NCI-H82 (cell line): ENCODE data around the gene TMEM59L.

Experiments
- DNase-seq: peaks from one replicate; lab custom pipeline; 2025; lab: John Stamatoyannopoulos, UW

The TMEM59L gene

DNA sequence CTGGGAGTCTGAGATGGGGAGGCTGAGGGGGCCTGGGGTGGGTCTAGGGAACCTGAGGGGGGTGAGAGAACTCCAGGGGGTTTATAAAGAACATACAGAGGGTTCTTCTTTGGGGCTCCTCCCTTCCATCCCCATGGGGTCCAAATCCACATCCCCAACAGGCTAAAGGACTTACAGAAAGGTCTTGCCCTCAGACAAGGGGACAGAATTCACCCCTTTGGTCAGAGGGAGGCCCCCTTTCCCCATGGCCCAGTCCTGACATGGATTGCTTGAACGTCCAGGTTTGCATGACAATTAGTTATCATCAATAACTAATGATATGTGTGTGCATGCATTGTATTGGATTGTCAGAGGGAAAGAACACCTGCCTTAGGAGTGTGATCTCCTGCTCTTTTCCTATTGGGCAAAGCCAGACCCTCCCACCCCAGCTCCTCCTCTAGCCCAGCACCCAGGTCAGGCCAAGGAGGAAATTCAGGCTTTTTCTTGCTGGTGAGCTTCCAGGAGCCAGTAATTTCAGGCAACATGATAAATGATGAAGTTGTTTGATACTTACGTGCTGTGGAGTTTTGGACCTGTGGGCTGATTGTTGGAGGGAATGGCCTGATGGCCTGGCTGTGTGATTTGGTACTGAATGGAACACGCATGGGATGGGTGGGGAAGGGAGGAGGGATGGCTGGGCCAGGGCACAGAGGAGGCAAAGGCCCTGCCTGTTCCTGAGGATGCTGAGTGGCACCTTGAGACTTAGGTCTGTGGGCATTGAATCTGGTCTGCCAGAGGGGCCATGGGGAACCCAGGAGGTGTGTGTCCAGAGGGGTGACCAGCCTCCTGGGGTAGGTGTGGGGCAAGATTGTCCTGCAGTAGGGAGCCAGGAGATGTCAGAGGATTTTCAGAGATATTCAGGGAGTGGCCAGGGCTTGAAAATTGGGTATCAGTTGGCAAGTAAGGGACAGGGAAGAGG, 25.3 kb downstream of the TMEM59L start:
- peak; percentile 57 for DNase-seq

DNA sequence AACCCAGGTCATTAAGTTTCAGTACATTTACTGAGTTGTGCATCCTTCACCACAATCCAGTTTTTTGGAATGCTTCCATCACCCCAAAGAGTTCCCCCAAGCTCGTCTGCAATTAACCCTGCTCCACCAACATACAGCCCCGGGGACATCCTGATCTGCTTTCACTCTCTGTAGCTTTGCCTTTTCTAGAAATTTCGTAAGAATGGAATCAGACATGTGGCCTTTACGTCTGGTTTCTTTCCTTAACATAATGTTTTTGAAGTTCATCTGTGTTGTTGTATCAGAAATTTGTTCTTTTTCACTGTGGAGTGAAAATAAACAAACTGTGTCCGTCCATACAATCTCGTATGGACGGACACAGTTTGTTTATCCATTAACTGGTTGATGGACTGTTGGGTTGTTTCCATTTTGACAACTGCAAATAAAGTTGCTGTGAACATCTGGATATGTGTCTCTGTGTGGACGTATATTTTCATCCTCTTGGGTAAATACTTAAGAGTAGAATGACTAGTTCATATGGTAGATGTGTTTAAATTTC, 27.1 kb downstream of the TMEM59L start:
- no peak for DNase-seq

DNA sequence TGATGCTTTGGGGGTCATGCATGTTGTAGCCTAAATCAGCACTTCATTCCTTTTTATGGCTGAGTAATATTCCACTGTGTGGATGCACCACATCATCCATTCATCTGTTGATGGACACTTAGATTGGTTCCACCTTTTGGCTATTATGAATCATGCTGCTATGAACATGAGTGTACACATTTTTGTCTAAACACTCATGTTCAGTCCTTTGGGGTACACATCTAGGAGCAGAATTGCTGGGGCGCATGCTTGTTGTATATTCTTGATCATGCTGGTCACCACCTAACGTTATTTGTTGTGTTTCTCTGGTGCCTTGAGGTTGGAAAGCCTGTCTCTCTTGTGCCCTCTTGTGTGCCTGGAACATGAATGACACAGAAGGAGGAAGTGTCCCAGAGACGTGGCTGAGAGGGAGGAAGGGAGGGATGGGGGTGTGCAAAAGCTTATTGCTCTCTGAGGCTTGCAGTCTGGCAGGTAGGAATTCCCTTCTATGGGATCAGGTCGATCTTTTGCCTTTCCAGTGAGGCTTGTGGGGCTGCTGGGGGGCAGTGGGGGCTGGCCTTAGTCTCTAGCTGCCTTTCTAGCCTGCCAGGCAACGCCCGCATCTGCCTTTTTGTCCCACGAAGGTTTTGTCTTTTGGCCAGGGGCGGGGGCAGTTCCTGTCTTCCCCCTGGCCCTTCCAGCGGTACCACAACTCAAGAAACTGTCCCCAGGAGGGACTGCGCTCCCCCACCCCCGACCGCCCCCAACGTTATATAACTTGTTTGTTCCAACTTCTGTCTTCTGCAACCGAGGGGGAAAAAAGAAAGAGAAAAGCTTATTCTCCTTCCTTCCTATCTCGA, 31.7 kb downstream of the TMEM59L start:
- no peak for DNase-seq

DNA sequence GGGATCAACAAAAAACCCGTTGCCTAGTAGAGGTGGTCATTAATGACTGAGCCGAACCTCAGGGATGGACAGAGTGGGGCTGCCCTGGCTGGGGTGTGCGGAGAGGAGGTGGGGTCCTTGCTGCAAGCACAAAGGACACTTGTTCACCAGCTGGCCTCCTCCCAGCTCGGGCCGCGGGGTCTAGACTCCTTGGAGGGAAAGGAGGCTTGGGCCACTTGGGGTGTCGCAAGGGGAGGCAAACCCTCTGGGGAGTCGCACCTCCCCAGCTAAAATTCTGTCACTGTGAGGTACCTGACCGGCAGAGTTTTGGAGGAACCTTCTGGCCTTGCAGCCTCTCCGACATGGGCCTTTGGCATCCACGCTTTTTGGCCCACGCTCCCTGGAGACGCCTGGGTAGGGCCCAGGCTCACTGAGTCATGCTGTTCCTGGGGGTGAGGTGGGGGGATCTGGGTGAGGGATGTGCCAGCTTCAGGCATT, 32.4 kb downstream of the TMEM59L start:
- DNase-seq = no peak

DNA sequence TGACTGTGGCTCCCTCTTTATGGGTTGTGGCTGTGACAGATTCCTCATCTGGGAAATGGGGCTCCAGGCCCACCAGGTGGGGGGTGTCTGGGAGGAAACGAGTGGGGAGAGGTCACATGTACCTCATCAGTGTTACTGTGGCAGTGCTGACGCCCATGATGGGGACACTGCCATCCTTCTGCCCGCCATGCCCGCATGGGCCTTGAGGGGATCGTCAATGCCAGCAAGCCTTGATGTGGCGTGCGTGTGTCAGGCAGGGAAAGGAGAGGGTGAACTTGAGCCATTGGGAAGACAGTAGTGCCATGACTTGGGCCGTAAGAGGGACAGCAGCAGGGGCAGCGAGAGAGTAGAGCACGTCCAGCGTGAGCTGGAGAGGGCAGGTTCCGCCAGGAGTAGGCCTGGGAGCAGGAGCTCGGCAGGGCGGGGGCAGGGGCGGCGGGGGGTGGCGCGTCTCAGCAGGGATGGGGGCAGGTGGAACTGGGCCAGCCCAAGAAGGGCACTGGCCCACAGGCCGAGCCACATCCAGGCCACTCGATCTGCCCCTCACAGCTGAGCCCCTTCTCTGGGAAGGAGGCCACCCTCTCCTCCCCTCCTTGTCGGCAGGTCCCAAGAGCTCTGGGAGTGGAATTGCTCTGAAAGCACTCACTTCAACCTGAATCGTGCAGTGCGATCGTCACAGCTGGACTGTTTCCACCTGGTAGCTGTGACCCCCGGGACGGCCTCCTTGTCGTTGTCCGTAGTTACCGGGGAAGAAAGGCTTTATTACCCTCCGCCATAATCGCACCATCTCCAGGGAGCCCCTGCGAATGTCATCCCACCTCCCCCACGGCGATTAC, 34.1 kb downstream of the TMEM59L start:
- DNase-seq = no peak

DNA sequence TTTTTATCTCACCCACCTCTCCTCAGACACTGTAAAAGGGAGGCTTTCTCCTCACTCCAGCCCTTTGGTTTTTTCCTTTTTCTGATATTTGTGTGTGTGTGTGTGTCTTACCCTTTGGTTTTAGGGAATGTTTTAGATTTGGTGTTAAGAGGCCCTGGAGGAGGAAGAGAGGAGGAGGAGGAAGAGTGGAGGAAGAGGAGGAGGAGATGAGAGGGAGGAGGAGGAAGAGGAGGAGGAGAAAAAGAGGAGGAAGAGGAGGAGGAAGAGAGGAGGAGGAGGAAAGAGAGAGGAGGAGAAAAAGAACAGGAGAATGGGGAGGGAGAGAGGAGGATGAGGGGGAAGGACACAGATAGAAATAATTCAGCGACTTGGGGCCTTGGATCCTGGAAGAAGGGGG, 34.7 kb downstream of the TMEM59L start:
- no peak for DNase-seq

DNA sequence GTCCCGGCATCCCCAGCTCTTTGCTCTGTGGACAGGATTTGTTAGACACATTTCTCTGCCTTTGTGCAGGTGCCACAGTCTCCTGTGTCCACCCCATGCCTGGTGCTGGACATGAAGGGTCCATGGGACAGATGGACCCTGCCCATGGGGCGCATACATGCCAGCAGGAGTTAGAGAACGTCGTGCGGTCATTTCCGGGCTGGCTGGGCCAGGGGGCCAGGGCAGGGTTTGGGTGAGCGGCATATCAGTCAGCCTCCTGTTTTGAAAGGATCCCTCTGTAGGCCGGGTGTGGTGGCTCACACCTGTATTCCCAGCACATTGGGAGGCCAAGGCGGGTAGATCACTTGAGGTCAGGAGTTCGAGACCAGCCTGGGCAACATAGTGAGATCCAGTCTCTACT, 35.1 kb downstream of the TMEM59L start:
- no peak for DNase-seq

DNA sequence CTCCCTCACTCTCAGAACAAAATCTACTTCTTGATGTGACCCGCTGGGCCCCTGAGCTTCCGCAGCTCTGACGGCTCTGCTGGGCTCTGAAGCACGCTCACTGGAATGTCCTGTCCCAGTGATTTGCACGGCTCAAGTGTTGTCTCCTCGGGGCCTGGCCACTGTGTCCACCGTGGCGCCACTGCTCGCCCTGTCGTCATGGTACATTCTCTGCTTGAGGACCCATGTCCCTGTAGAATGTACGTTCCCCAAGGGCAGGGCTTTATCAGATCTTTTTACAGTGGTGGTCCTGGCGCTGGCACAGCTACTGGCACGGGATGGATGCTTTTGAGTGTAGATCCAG, 36.3 kb downstream of the TMEM59L start:
- no peak for DNase-seq

DNA sequence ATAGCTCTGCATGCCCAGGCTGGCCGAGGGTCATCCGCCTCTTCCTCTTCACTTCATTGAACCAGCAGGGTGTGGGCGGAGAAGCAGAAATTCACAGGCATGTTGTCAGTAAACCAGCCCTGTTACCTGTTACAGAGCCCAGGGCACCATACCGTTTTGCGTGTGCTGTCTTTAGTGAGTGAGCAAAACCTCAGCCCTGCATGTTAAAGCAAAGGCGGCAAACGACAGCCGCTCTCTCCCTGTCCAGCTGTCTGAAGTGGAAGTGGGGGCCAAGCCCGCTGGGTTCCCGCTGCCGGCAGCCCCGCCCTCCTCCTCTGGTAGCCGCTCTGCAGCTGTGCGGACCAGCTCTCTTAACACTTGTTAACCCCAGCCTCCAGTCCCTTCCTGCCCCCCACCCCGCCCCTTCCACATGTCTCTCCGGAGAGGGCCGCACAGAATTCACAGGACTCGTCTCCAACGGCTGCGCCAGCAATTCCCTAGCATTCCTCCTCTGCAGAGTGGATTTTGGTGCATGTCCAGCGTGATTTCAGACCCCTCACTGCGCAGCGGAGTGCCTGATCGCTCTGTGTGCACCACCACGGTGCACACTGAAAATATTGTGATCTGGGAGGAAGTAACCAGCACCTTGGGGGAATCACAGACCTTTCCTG, 36.8 kb downstream of the TMEM59L start:
- DNase-seq = peak; percentile 65

DNA sequence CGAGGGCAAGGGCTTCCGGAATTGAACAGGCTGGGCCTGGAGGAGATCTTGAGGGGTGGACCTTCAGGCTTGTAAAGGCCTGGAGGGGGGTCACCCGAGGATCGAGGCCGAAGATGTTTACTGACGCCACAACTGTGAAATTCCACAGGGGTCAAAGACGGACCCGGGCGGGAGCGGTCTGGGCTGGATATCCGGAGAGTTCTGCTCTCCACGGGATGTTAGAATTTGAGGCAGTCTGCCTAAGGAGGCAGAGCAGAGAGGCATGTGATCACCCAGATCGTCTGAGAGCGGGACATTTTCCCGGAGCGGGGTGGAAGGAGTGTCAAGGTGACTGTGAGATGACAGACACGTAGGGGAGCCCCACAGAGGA, 37.3 kb downstream of the TMEM59L start:
- no peak for DNase-seq

DNA sequence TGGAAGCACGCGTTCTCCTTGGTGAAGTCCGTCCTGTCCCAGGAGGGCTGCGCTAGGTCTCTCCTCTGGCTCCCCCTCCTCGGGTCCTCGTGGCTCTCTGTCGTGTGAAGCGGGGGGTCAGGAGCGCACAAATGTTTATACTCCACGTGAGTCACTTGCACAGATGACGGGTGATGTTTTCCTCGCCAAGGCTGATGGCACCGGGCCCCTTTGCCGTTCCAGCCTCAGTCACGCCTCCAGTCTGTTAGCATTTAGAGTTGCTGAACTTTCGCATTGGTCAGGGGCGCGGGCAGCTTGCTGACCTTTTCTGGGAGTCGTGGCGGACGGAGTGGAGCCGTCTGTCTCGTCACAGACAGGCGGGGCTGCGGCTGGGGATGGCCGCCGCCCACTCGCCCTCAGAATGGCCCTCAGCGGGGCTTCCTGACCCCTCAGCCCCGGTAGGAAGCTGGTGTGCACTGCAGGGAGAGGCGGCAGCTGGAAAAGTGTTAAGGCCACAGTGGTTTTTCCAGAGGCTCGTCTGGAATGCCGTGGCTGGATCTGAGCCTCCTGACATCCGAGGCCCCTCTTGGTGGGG, 37.9 kb downstream of the TMEM59L start:
- DNase-seq = no peak

DNA sequence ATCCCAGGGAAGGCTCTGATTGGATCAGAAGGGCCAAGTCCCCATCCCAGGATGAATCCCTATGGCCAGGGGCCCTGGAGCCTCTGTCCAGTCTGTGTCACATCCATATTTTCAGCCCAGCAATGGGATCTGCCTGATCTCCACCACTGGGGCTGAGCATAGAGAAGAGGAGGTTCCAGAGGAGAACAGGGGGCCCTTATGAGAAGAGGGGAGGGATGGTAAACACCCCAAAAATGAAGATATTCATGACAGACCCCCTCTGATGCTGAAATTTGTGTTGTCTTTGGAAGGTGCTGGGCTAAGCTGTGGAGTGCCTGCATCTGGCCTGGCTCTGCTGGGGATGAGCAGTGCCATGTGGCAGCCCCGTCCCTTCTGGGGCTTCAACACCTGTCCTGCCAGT, 38.6 kb downstream of the TMEM59L start:
- DNase-seq = no peak

DNA sequence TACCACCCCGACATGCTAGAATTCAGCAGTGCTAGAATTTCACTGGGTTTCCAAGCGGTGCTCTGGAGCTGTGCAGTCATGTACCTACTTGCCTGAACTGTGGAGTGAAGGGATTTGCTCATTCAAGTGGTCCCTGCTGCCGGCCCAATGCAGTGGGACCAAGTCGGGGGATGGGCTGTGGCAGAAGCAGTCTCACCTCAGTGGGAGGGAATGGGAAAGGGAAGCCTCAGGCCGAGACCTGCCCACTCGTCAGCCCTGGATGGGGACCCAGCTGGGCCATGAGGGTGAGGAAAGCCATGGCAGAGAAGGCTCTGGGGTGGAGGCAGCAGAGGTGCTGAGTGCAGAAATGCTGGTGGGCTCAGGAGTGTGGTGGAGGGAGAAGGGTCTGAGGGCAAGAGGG, 39.1 kb downstream of the TMEM59L start:
- no peak for DNase-seq

DNA sequence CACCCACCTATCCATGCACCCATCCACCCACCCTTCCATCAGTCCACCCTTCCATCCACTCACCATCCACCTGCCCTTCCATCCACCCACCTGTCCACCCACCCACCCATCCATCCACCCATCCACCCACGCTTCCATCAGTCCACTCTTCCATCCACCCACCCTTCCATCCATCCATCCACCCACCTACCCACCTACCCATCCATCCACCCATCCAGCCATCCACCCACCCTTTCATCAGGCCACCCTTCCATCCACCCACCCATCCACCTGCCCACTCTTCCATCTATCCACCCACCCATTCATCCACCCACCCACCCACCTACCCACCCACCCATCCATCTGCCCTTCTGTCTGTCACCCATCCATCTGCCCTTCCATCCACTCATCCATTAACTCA, 41.2 kb downstream of the TMEM59L start:
- DNase-seq = no peak

DNA sequence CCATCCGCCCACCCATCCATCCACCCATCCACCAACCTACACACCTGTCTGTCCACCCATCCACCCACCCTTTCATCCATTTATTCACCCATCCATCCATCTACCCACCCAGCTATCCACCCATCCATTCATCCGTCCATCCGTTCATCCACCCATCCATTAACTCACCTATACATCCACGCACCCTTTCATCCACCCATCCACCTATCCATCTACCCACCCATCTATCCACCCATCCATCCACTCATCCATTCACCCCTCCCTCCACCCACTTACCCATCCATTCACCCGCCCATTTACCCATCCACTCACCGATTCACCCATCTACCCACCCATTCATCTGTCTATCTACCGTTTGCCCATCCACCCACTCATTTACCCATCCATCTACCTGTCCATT, 41.8 kb downstream of the TMEM59L start:
- DNase-seq = no peak

DNA sequence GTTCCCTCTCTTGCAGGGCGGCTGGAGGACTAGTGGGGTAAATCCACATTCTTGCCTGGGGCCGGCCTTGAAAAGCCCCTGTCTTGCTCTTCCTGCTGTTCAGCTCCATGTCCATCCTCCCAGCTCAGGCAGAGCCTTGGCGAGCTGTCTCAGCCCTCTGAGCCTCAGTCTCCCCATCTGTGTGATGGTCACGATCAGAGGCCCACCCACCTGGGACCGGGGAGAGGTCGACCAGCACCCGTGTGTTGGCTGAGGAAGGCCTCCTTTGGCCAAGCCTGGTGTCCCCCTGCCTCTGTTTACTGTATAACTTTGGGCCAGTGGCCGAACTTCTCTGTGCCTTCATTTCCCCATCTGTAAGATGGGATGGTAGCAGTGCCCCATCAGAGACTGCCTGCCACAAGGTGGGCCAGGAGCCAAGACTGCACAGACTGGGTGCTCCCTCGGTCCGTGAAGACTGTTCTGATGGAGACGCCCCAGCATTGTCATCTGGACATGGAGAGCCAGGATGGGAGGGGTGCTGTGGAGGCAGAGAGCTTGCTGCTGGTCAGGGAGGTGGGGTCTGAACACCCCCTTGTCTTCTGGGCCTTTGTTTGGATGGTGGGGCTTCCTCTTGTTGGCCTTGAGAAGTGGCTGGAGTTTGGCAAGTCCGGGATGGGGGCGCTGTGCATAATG, 42.6 kb downstream of the TMEM59L start:
- DNase-seq = no peak

DNA sequence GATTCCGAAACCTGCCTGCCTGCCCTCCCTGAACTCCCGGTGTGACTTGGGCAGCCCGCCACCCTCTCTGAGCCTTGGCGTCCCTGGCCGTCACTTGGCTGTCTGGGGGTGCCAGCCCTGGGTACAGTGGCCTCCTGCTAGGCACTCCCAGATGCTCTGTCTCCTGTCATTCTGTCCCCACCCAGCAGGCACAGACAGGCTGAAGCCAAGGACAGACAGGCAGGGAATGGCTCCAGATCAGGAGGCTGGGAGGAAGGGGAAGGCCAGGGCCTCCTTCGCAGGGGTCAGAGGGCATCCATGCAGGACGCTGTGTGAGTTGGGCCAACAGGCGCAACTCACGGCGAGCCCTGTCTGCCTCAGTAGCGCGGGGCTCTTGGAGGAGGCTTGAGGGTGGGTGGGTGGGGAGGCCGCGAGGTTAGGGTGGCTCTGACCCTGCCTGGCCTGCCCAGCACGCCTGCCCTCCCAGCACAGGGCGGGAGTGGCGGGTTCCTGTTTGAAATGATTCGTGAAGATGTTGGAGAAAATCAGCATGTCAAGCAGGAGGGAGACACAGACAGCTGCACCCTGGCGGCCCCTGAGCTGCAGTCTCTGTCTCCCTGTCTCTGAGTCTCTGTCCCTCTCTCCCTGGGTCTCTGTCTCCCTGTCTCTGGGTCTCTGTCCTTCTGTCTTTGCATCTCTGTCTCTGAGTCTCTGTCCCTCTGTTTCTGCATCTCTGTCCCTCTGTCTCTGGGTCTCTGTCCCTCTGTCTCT, 43.8 kb downstream of the TMEM59L start:
- DNase-seq = no peak

DNA sequence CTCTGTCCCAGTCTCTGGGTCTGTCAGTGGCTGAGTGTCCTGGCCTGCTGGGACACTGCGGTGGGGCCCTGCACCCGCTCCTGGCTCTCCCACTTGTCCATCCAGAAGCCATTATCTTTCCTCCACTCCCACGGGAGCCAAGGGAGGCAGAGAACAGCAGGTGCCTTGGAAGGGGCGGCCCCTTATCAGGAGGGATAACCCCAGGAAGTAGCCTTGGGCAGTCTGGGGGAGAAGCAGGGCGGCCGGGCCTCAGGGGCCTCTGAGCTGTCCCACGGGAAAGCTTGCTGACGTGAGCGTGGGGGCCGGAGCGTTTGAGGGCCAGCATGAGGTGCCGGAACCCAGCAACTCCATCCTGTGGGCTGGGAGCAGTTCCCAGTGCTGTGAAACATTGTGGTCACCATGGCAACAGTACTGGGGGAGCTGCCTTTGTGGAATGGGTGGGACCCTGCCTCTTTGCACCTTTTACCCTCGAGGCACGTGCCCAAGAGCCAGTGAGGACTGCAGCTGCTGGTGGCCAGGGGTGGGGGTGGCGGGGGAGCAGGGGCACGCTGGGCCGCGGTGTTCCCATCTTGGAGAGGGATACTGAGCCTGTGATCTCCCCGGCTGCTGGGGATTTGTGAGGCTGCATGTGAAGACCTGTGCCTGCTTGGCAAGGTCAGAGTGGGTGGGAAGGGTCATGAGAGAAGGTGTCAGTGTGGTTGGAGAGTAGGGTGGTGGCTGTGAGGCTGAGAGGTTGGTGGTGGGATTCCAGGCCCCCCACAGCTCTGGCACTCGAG, 45.1 kb downstream of the TMEM59L start:
- DNase-seq = peak; percentile 54

DNA sequence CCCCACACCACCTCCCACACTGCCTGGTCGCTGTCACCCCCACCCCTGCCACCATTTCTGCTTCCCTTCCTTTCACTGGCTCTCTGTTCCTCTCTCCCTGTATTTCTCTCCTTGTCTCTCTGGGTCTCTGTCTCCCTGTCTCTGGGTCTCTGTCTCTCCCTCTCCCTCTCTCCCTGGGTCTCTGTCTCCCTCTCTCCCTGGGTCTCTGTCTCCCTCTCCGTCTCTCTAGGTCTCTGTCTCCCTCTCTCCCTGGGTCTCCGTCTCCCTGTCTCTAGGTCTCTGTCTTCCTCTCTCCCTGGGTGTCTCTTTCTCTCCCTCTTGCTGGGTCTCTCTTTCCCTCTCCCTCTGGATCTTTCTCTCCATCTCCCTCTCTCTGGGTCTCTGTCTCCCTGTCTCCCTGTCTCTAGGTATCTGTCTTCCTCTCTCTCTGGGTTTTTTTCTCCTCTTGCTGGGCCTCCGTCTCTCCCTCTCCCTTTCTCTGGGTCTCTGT, 45.7 kb downstream of the TMEM59L start:
- DNase-seq = no peak
